K562 (cell line): Measurements from ENCODE around the gene SNX9. TPM values are rescaled to one million over a fixed set of nuclear protein-coding genes. Genes with fewer than 3 reads are reported as not detected.
A peak's percentile ranks its signal among the peaks of the same experiment; 100 is the strongest.

ENCODE experiments used
- ATAC-seq: fragments of 200-7000 bp; cut with Tn5 transposase; 3 replicates; pipeline ENCODE4 v1.9.1; 2020; ENCODE audit warnings: moderate library complexity
- BruUV-seq: library from RNA; stranded (reverse); fragments of 400-500 nt; replicated peaks from 2 replicates; lab custom pipeline; 2021; lab: Mats Ljungman, UMichigan
- CTCF ChIA-PET: fragments of 300-600 bp; formaldehyde crosslinking; extraction: SDS; loops from one replicate; lab custom pipeline; 2021; ENCODE audit warnings: low intra/inter-chr PET ratio; lab: Yijun Ruan, JAX
- POLR2A ChIA-PET: fragments of 300-600, 350-650 bp; sonication (Branson Sonifier 250); formaldehyde crosslinking; extraction: SDS; loops from one replicate; lab custom pipeline; 2021; ENCODE audit warnings: antibody characterized with exemption, inconsistent platforms; lab: Yijun Ruan, JAX
- DNase-seq, 4 experiments: peaks; one replicate each; pipeline versions ENCODE4 v3.0.0 to v3.0.0-alpha.2; 2011 to 2018; ENCODE audit warnings: low spot score in 3 of 4, mixed read lengths in 3 of 4; ENCODE audit errors: extremely low read depth in 1 of 4
- FAIRE-seq: peaks from 2 replicates; lab custom pipeline; 2011; peaks lifted over from hg19 to GRCh38; lab: Jason Lieb, UNC
- H2AFZ ChIP-seq: 2 replicates; pipeline ENCODE4 v1.6.0; 2011; ENCODE audit warnings: low read depth, low read length, control low read depth, inconsistent platforms
- H3K27ac ChIP-seq: fragments of 200-600 bp; 3 replicates; pipeline ENCODE4 v1.8.0; 2011; ENCODE audit warnings: low read depth, mild to moderate bottlenecking, control low read depth, inconsistent platforms, low read length, moderate library complexity, mixed read lengths; ENCODE audit errors: extremely low read depth
- H3K27me3 ChIP-seq, 2 experiments: fragments of 300-600 bp in 1 of 2; 2 replicates in 1 of 2; 3 replicates in 1 of 2; pipeline versions ENCODE4 v1.6.0 to v1.8.0; 2011; ENCODE audit warnings: inconsistent platforms in 2 of 2, low read length in 2 of 2, mild to moderate bottlenecking in 1 of 2, mixed read lengths in 1 of 2, moderate library complexity in 1 of 2; ENCODE audit not compliant: control insufficient read depth in 2 of 2, insufficient read depth in 2 of 2
- H3K36me3 ChIP-seq: fragments of 300-600 bp; 3 replicates; pipeline ENCODE4 v1.8.0; 2011; ENCODE audit warnings: mild to moderate bottlenecking, low read length, inconsistent platforms; ENCODE audit not compliant: control insufficient read depth, insufficient read depth
- H3K4me1 ChIP-seq, 2 experiments: fragments of 200-600 bp in 1 of 2; replicated peaks in 1 of 2; 2 replicates in 1 of 2; 3 replicates in 1 of 2; pipeline versions ENCODE4 v1.5.1 to v1.8.0; 2011; ENCODE audit warnings: inconsistent platforms in 2 of 2, low read length in 2 of 2, mild to moderate bottlenecking in 1 of 2, mixed read lengths in 1 of 2, moderate library complexity in 1 of 2; ENCODE audit not compliant: control insufficient read depth in 2 of 2, insufficient read depth in 2 of 2
- H3K4me2 ChIP-seq: 2 replicates; pipeline ENCODE4 v1.6.1; 2011; ENCODE audit warnings: low read length, control low read depth, inconsistent platforms, mixed read lengths; ENCODE audit not compliant: insufficient read depth
- H3K4me3 ChIP-seq: fragments of 200-600 bp; sonication (generic), shearing (Covaris generic); 2 replicates; pipeline ENCODE4 v1.5.1; 2016; ENCODE audit warnings: control low read depth, inconsistent platforms
- H3K79me2 ChIP-seq: fragments of 200-600 bp; 3 replicates; pipeline ENCODE4 v1.8.0; 2011; ENCODE audit warnings: low read length, inconsistent platforms; ENCODE audit not compliant: control insufficient read depth, insufficient read depth
- H3K9ac ChIP-seq, 2 experiments: 2 replicates each; pipeline versions ENCODE4 v1.6.0 to v1.6.1; 2011; ENCODE audit warnings: low read depth in 2 of 2, low read length in 2 of 2, control low read depth in 1 of 2, inconsistent platforms in 1 of 2, mild to moderate bottlenecking in 1 of 2, mixed read lengths in 1 of 2; ENCODE audit not compliant: insufficient read depth in 1 of 2
- H3K9me1 ChIP-seq: one replicate; pipeline ENCODE4 v1.6.0; 2011; ENCODE audit warnings: inconsistent platforms, mild to moderate bottlenecking, low read length, moderate library complexity; ENCODE audit not compliant: control insufficient read depth, insufficient read depth
- H3K9me3 ChIP-seq: replicated peaks from 2 replicates; pipeline ENCODE4 v1.5.1; 2011; ENCODE audit warnings: low read depth, low read length, inconsistent platforms; ENCODE audit not compliant: control insufficient read depth, insufficient read depth
- H4K20me1 ChIP-seq: replicated peaks from 2 replicates; pipeline ENCODE4 v1.6.1; 2011; ENCODE audit warnings: low read length, inconsistent platforms, mixed read lengths; ENCODE audit not compliant: control insufficient read depth, insufficient read depth
- C11orf30 ChIP-seq: fragments of 450-650 bp; IDR thresholded peaks from 2 replicates; pipeline ENCODE4 v1.6.1; 2016; ENCODE audit warnings: low read depth, mild to moderate bottlenecking
- ERF ChIP-seq: fragments of 450-650 bp; formaldehyde crosslinking; IDR thresholded peaks from 2 replicates; pipeline ENCODE4 v1.4.0; 2020; ENCODE audit warnings: mild to moderate bottlenecking, mixed read lengths
- KHSRP ChIP-seq: fragments of 450-650 bp; IDR thresholded peaks from 2 replicates; pipeline ENCODE4 v1.6.1; 2017
- NCOA1 ChIP-seq: fragments of 450-650 bp; IDR thresholded peaks from 2 replicates; pipeline ENCODE4 v1.6.1; 2016; ENCODE audit warnings: low read depth
- NFE2 ChIP-seq: IDR thresholded peaks from 2 replicates; pipeline ENCODE4 v1.6.1; 2014; ENCODE audit warnings: antibody characterized with exemption, low read depth
- NUFIP1 ChIP-seq: fragments of 450-650 bp; IDR thresholded peaks from 2 replicates; pipeline ENCODE4 v1.6.1; 2018; ENCODE audit not compliant: partially characterized antibody
- PHF21A ChIP-seq: fragments of 450-650 bp; IDR thresholded peaks from 2 replicates; pipeline ENCODE4 v1.6.1; 2017; ENCODE audit warnings: low read depth, borderline replicate concordance
- RFX5 ChIP-seq: IDR thresholded peaks from 2 replicates; pipeline ENCODE4 v1.6.1; 2011; ENCODE audit warnings: low read depth, mild to moderate bottlenecking, improper control_type of control experiment, low read length
- TSC22D4 ChIP-seq: fragments of 450-650 bp; IDR thresholded peaks from 2 replicates; pipeline ENCODE4 v1.6.1; 2016; ENCODE audit warnings: missing genetic modification characterization, missing biosample characterization, control low read depth
- WGBS: fragments of 100-300 bp; shearing (Covaris generic); methylation state at CpG from one replicate; pipeline ENCODE4 v1.1.6; 2016; ENCODE audit warnings: low coverage, mixed read lengths; ENCODE audit not compliant: insufficient coverage; ENCODE audit errors: missing lambda C conversion rate; 5-methylcytosine and 5-hydroxymethylcytosine counted together
- in situ Hi-C: fragments of 300-500 bp; cut with MboI; formaldehyde crosslinking; loops from 4 replicates; pipeline ENCODE4 v1.15.0; 2018; ENCODE audit warnings: inconsistent platforms, mixed read lengths
- intact Hi-C: fragments of 100-400 bp; cut with micrococcal nuclease; formaldehyde crosslinking; loops from 2 replicates; pipeline ENCODE4 v1.14.2; 2022
- polyA plus RNA-seq, 8 experiments: library from polyadenylated mRNA; depleted of rRNA in 4 of 8; stranded (reverse) in 5 of 8; unstranded in 3 of 8; fragments of >200 nt; fragmentation: Nextera tagmentation in 2 of 8; fragmentation: Illumina TruSeq in 1 of 8; extraction: Ambion mirVana in 2 of 8; extraction: Trizol in 1 of 8; gene quantifications; 2 replicates each; pipeline versions ENCODE4 v1.2.1 to v1.2.3, GENCODE V29; 2011 to 2014; ENCODE audit warnings: inconsistent platforms in 1 of 8, missing spikeins in 1 of 8
- total RNA-seq, 7 experiments: library from RNA; depleted of rRNA in 6 of 7; stranded (reverse); fragments of >200 nt in 6 of 7; fragmentation: Illumina TruSeq in 2 of 7; extraction: Trizol in 2 of 7; gene quantifications; 2 replicates each; pipeline versions ENCODE4 v1.2.1 to v1.2.3, GENCODE V29; 2011 to 2021; ENCODE audit warnings: low replicate concordance in 1 of 7

Gene SNX9
- total and polyA plus RNA-seq, 9 of the 15 experiments (the other 6 are each of a cell fraction or from before 2014, with no cell fraction given) = 6.0 to 81.7 (median 57.1) TPM

DNA sequence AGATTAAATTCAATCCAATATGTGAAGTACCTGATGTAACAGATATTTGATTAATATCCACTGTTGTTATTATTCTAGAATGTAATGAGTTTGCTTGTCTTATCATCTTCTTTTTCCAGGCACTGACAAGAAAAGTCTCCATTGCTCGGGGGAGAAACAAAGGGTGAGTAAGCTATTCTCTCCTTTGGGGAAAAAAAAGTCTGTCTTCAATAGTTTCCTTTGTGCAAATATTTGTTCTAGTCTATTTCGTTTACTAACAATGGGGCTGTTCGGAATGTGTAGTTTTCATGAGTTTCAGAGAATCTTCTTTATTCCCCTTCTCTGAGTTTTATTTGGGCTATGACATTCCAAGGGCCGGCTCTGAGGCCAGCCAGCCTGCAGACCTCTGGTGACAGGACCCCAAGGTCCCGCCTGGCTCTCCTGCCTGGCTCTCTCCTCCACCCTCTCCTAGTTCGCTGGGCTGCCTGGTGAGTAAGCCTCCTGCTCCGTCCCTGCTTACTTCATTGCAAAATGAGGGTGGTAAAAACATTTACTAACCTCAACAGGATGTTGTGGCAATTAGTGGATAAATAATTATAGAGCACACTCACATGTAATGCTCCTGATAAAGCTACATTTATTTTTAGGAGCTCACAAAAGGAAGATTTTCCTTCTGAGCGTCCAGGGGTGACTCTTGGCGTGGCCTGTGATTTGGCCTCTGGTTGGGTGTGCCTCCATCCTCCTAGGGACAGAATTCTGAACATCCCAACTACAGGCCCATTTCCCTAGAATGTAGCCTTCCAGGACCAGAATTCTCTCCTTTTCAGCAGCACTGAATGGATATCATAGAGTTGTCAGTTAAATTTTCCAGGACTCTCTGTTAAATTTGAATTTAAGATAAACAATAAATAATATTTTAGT, 43.1 kb upstream of the SNX9 start:
- POLR2A ChIA-PET = interaction anchor here (0.7 to 1.5 kb wide), 3 partner anchors 11 to 21 kb away, joined by 3 read pairs; no protein-coding TSS in a partner anchor
- Histone ChIP-seq H3K9me3 (no peaks in the 10 kb centered on the region), H4K20me1 (no peaks in the 10 kb centered on the region), H3K4me2 (no peak overlapping the region)
- TF ChIP-seq NUFIP1 (no peak), NFE2 (peak; percentile 9; the same call in 1 of the 2 replicates), RFX5 (no peak), C11orf30 (peak; percentile 18; the same call in 1 of the 2 replicates), TSC22D4 (tag) (no peak), KHSRP (no peak), PHF21A (no peak), NCOA1 (no peak), ERF (CRISPR knock-in tag) (no peak)
- TF ChIP-seq, all 486 proteins: peak for 2
- Histone ChIP-seq H3K9ac (peak overlapping the region in 1 of 2 experiments; percentile 64; a peak in 1 of 4 replicates), H3K27ac (no peak overlapping the region), H3K4me3 (no peak overlapping the region), H2AFZ (peak overlapping the region; percentile 48), H3K9me1 (no peaks in the 10 kb centered on the region), H3K27me3 (no peaks in the 10 kb centered on the region), H3K36me3 (no peaks in the 10 kb centered on the region), H3K79me2 (no peaks in the 10 kb centered on the region), H3K4me1 (peaks cover 5 to 6% of the 10 kb centered on the region in 2 experiments; a peak in 3 of 5 replicates)
- no TSS peak for BruUV-seq
- intact Hi-C loops (no loop called here), in situ Hi-C loops (no loop called here)
- FAIRE-seq (no peak), ATAC-seq (no peak), DNase-seq (no peak)
- CTCF ChIA-PET = no interaction called here
- 48% methylated on average over 9 of the region's 9 CpGs for WGBS
